ENCODE results near the gene ERG.

Gene ERG

DNA sequence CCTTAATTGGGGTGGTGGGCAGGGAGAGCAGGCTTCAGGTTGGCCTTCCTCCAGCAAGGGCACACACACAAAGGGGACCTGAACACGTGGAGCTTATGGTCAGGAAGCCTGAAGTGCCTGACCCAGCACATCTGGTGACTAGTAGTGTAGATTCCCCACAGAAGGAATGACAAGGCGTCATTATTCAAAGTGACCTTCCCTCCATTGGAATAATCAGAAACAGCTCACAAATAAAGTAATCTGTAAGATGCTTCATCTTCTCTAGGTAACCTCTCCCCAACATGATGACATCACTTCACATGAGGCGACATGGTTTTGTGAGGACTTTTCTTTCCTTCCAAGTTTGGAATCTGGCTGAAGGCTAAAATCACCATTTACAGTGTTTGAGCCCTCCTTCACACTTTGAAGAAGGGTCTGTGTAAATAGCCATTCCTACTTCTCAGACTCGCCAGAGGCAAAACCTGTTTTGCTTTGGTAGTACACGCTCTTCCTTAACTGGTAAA, 32.8 kb upstream of the ERG start:
- DNase-seq (ENCODE audit: low read depth): no peak
- no peak overlapping the region for H3K4me3 ChIP-seq (replicated peaks; ENCODE audit: low read depth, low read length)
- TF ChIP-seq, protein P1, sequence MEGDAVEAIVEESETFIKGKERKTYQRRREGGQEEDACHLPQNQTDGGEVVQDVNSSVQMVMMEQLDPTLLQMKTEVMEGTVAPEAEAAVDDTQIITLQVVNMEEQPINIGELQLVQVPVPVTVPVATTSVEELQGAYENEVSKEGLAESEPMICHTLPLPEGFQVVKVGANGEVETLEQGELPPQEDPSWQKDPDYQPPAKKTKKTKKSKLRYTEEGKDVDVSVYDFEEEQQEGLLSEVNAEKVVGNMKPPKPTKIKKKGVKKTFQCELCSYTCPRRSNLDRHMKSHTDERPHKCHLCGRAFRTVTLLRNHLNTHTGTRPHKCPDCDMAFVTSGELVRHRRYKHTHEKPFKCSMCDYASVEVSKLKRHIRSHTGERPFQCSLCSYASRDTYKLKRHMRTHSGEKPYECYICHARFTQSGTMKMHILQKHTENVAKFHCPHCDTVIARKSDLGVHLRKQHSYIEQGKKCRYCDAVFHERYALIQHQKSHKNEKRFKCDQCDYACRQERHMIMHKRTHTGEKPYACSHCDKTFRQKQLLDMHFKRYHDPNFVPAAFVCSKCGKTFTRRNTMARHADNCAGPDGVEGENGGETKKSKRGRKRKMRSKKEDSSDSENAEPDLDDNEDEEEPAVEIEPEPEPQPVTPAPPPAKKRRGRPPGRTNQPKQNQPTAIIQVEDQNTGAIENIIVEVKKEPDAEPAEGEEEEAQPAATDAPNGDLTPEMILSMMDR (IDR thresholded peaks at IDR 0.05; ENCODE audit: low read length, missing control alignments): no peak

DNA sequence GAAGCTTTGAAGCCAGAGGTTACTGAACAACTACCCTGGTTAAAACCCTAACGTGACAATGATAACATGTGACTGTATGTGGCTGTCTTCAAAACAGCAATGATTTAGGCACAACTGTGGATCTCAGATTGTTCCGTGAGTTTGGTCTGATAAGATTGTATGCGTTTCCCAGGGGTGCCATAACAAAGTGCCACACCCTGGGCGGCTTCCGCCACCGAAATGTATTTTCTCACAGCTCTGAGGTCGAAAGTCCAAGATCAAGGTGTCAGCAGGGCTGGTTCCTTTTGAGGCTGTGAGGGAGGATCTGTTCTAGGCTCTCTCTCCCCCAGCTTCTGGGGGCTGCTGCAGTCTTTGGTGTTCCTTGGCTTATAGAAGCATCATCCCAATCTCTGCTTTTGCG, 29.5 kb upstream of the ERG start:
- no peak overlapping the region for H3K4me3 ChIP-seq (replicated peaks; ENCODE audit: low read depth, low read length)
- DNase-seq (ENCODE audit: low read depth): no peak
- TF ChIP-seq, protein P1 (IDR thresholded peaks at IDR 0.05; ENCODE audit: low read length, missing control alignments): no peak

DNA sequence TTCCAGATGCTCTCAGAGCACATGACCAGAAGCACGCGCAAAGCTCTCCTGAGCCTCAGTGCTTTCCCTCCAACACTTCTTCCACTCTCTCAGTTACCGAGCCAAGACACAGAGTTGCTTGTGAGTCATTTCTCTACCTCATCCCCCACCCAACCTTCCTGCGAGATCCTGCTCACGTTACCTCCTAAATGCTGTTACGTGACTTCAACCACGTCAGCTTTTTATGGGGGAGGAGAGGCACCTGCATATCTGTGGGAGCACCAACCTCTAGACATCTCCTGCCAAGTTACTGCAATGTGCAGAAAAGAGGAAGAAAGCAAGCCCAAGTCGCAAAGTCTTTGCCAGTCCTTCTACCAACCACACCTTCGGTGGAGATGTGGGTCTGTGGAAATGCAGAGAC, 27.2 kb upstream of the ERG start:
- H3K4me3 ChIP-seq (replicated peaks; ENCODE audit: low read depth, low read length): no peak overlapping the region
- no peak for DNase-seq (ENCODE audit: low read depth)
- TF ChIP-seq, protein P1 (IDR thresholded peaks at IDR 0.05; ENCODE audit: low read length, missing control alignments): no peak

DNA sequence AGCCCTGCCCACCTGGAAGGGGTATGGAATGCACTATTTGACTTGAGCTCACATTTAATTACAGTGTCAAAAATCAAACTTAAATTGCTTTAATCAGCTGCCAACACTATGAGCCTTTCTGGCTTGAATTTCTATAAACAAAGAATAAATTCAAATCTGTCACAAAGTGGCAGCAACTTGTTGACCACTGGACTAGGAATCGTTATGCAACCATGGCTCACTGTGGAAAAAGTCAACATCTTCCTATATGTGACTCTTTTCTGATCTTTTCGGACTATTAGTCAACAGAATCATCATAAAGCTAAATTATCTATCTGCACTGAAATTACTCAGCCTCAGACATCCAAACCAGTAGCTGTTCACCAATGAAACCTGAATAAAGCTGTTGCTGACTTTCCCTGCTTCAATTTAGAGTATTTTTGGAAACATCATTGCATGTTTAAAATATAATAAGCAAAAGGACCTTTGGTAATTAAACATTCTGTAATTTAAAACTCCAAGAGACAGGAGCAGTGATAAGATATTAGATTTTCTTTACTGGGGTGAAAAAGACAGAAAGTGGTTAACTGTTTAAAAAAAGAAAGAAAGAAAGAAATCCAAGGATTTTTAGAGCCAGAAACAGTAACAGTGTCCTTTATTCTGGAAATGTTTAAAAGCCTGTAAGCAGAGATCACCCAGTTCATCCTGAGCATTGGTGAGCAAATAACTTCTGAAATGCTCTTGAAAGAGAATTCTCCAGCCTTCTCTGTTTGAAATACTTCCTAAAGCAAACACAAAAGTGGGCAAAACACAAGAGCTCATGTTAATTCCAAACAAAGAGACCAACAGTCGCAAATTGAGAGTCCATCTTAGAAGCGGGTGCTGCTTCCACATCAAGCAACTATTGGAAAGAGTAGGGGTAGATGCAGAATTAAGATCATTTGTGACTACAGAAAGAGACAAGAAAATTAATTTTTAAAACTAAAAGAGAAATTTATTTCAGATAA, 26.2 kb upstream of the ERG start:
- TF ChIP-seq, protein P1 (IDR thresholded peaks at IDR 0.05; ENCODE audit: low read length, missing control alignments): no peak
- no peak for DNase-seq (ENCODE audit: low read depth)
- no peak overlapping the region for H3K4me3 ChIP-seq (replicated peaks; ENCODE audit: low read depth, low read length)

DNA sequence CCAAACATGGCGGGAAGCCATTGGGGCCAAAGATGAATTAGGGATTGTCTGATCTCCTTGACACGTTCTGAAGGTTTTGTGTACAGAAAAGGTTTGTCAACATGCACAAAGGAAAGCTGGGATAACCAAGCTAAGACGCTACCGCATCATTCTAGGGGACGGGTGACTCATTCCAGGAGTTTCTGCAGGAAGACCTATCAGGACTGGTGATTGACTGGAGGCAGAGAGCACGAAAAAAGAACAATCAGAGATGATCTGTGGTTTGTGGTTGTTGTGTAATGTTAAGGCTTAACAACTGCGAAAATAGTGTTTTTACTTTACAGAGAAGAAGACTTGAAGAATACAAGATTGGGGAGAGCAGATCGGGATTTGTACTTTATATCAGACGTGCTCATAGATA, 22.2 kb upstream of the ERG start:
- H3K4me3 ChIP-seq (replicated peaks; ENCODE audit: low read depth, low read length): no peak overlapping the region
- no peak for DNase-seq (ENCODE audit: low read depth)
- TF ChIP-seq, protein P1 (IDR thresholded peaks at IDR 0.05; ENCODE audit: low read length, missing control alignments): no peak

DNA sequence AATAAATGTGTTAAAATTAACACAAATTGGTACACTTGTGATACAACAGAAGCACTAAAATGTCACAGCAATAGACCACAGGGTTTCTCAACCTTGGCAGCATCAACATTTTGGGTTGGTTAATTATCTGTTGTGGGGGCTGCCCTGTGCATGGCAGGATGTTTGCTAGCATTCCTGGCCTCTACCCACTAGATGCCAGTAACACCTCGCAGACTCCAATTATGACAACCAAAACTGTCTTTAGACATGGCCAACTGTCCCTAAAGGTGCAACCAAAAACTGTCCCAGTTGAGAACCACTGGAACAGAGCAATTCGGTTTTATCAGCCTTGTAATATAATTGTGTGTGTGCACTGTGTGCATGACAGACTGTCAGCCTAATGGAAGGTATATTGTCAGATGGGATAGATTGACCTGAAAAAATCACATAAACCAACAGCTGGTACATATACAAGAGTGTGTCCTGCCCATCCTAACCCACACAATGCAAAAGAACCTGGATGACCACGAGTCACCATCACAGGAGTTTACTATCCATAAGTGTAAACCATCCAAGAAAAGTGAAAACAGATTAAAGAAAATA, 13.5 kb upstream of the ERG start:
- TF ChIP-seq, protein P1 (IDR thresholded peaks at IDR 0.05; ENCODE audit: low read length, missing control alignments): no peak
- DNase-seq (ENCODE audit: low read depth): no peak
- H3K4me3 ChIP-seq (replicated peaks; ENCODE audit: low read depth, low read length): no peak overlapping the region
